ENCODE results near the gene IGF2R. TPM values are rescaled to one million over a fixed set of nuclear protein-coding genes. Genes with fewer than 3 reads are reported as not detected.
"Not testable (repeated sequence)": the region's sequence is repeated elsewhere in the genome, so short reads cannot be mapped to it uniquely, and the experiment has no call there.

The IGF2R gene
- polyA plus RNA-seq, 1 donor = 81.5 TPM

GRCh38 chr6:160092176-160092575 is 123.3 kb downstream of the IGF2R start:
- WGBS (ENCODE audit: insufficient coverage, low lambda C conversion rate) = 100% methylated on average over 1 of the region's 6 CpGs
- Histone ChIP-seq H3K36me3 (ENCODE audit: control insufficient read depth, insufficient read depth, low read length) (peaks cover 81% of the 10 kb centered on the region), H3K4me1 (ENCODE audit: control insufficient read depth, insufficient read depth, low read length) (peaks cover 30% of the 10 kb centered on the region)
- H3K4me3 ChIP-seq (ENCODE audit: low read length); H3K27me3 ChIP-seq (ENCODE audit: control insufficient read depth, insufficient read depth, low read length); H3K9me3 ChIP-seq (ENCODE audit: control insufficient read depth, low read depth, low read length); DNase-seq; H3K27ac ChIP-seq (ENCODE audit: low read length): not testable (repeated sequence)

GRCh38 chr6:160092602-160093001 is 123.7 kb downstream of the IGF2R start:
- Histone ChIP-seq H3K9me3 (ENCODE audit: control insufficient read depth, low read depth, low read length) (no peaks in the 10 kb centered on the region), H3K4me1 (ENCODE audit: control insufficient read depth, insufficient read depth, low read length) (peaks cover 30% of the 10 kb centered on the region), H3K27me3 (ENCODE audit: control insufficient read depth, insufficient read depth, low read length) (no peaks in the 10 kb centered on the region), H3K27ac (ENCODE audit: low read length) (no peak overlapping the region), H3K36me3 (ENCODE audit: control insufficient read depth, insufficient read depth, low read length) (peaks cover 83% of the 10 kb centered on the region), H3K4me3 (ENCODE audit: low read length) (no peak overlapping the region)
- WGBS (ENCODE audit: insufficient coverage, low lambda C conversion rate) = no CpG with 5 or more reads among the region's 10 CpGs
- DNase-seq = peak in 1 of 2 donors; percentile 47

- Histone ChIP-seq H3K27ac (ENCODE audit: low read length) (no peak overlapping the region), H3K36me3 (ENCODE audit: control insufficient read depth, insufficient read depth, low read length) (peaks cover 84% of the 10 kb centered on the region), H3K4me1 (ENCODE audit: control insufficient read depth, insufficient read depth, low read length) (peaks cover 30% of the 10 kb centered on the region), H3K27me3 (ENCODE audit: control insufficient read depth, insufficient read depth, low read length) (no peaks in the 10 kb centered on the region), H3K9me3 (ENCODE audit: control insufficient read depth, low read depth, low read length) (no peaks in the 10 kb centered on the region), H3K4me3 (ENCODE audit: low read length) (no peak overlapping the region)
- no CpG with 5 or more reads among the region's 7 CpGs for WGBS (ENCODE audit: insufficient coverage, low lambda C conversion rate)
- DNase-seq = no peak
These were observed 124.2 kb downstream of the IGF2R start for GRCh38 chr6:160093061-160093460.

GRCh38 chr6:160093946-160094345 is 125.1 kb downstream of the IGF2R start:
- 93% methylated on average over 4 of the region's 4 CpGs for WGBS (ENCODE audit: insufficient coverage, low lambda C conversion rate)
- DNase-seq = no peak
- peaks cover 84% of the 10 kb centered on the region for H3K36me3 ChIP-seq (ENCODE audit: control insufficient read depth, insufficient read depth, low read length)
- no peak overlapping the region for H3K4me3 ChIP-seq (ENCODE audit: low read length)
- no peak overlapping the region for H3K27ac ChIP-seq (ENCODE audit: low read length)
- H3K27me3 ChIP-seq (ENCODE audit: control insufficient read depth, insufficient read depth, low read length) = no peaks in the 10 kb centered on the region
- H3K9me3 ChIP-seq (ENCODE audit: control insufficient read depth, low read depth, low read length) = no peaks in the 10 kb centered on the region
- peaks cover 30% of the 10 kb centered on the region for H3K4me1 ChIP-seq (ENCODE audit: control insufficient read depth, insufficient read depth, low read length)

GRCh38 chr6:160095146-160095845 is 126.4 kb downstream of the IGF2R start:
- H3K27me3 ChIP-seq (ENCODE audit: control insufficient read depth, insufficient read depth, low read length) = no peaks in the 10 kb centered on the region
- peaks cover 71% of the 10 kb centered on the region for H3K36me3 ChIP-seq (ENCODE audit: control insufficient read depth, insufficient read depth, low read length)
- no peaks in the 10 kb centered on the region for H3K9me3 ChIP-seq (ENCODE audit: control insufficient read depth, low read depth, low read length)
- H3K4me1 ChIP-seq (ENCODE audit: control insufficient read depth, insufficient read depth, low read length) = peaks cover 19% of the 10 kb centered on the region
- H3K4me3 ChIP-seq (ENCODE audit: low read length) = no peak overlapping the region
- no CpG with 5 or more reads among the region's 8 CpGs for WGBS (ENCODE audit: insufficient coverage, low lambda C conversion rate)
- DNase-seq = no peak
- H3K27ac ChIP-seq (ENCODE audit: low read length) = no peak overlapping the region

- no CpG with 5 or more reads among the region's 23 CpGs for WGBS (ENCODE audit: insufficient coverage, low lambda C conversion rate)
- H3K36me3 ChIP-seq (ENCODE audit: control insufficient read depth, insufficient read depth, low read length) = peaks cover 73% of the 10 kb centered on the region
These were observed 132.7 kb downstream of the IGF2R start for GRCh38 chr6:160101277-160102205.

GRCh38 chr6:160102399-160102798 is 133.5 kb downstream of the IGF2R start:
- no peak for DNase-seq
- WGBS (ENCODE audit: insufficient coverage, low lambda C conversion rate) = 100% methylated on average over 2 of the region's 16 CpGs

More at GRCh38 chr6:160101277-160102205, 132.7 kb downstream of the IGF2R start:
- no peaks in the 10 kb centered on the region for H3K27me3 ChIP-seq (ENCODE audit: control insufficient read depth, insufficient read depth, low read length)
- no peaks in the 10 kb centered on the region for H3K9me3 ChIP-seq (ENCODE audit: control insufficient read depth, low read depth, low read length)
- peak in 1 of 2 donors; percentile 31 for DNase-seq
- H3K4me3 ChIP-seq (ENCODE audit: low read length) = no peak overlapping the region
- H3K27ac ChIP-seq (ENCODE audit: low read length) = no peak overlapping the region
- H3K4me1 ChIP-seq (ENCODE audit: control insufficient read depth, insufficient read depth, low read length) = no peaks in the 10 kb centered on the region

GRCh38 chr6:160102956-160103824 is 134.3 kb downstream of the IGF2R start:
- no peaks in the 10 kb centered on the region for H3K4me1 ChIP-seq (ENCODE audit: control insufficient read depth, insufficient read depth, low read length)
- peaks cover 69% of the 10 kb centered on the region for H3K36me3 ChIP-seq (ENCODE audit: control insufficient read depth, insufficient read depth, low read length)
- peak in 1 of 2 donors; percentile 26 for DNase-seq

More at GRCh38 chr6:160102399-160102798, 133.5 kb downstream of the IGF2R start:
- H3K27ac ChIP-seq (ENCODE audit: low read length) = no peak overlapping the region
- no peaks in the 10 kb centered on the region for H3K9me3 ChIP-seq (ENCODE audit: control insufficient read depth, low read depth, low read length)
- H3K4me3 ChIP-seq (ENCODE audit: low read length) = no peak overlapping the region
- peaks cover 71% of the 10 kb centered on the region for H3K36me3 ChIP-seq (ENCODE audit: control insufficient read depth, insufficient read depth, low read length)
- H3K4me1 ChIP-seq (ENCODE audit: control insufficient read depth, insufficient read depth, low read length) = no peaks in the 10 kb centered on the region
- H3K27me3 ChIP-seq (ENCODE audit: control insufficient read depth, insufficient read depth, low read length) = no peaks in the 10 kb centered on the region

GRCh38 chr6:160103825-160104100 is 134.9 kb downstream of the IGF2R start:
- WGBS (ENCODE audit: insufficient coverage, low lambda C conversion rate) = 79% methylated on average over 2 of the region's 7 CpGs
- Histone ChIP-seq H3K4me1 (ENCODE audit: control insufficient read depth, insufficient read depth, low read length) (no peaks in the 10 kb centered on the region), H3K27me3 (ENCODE audit: control insufficient read depth, insufficient read depth, low read length) (no peaks in the 10 kb centered on the region), H3K9me3 (ENCODE audit: control insufficient read depth, low read depth, low read length) (no peaks in the 10 kb centered on the region), H3K36me3 (ENCODE audit: control insufficient read depth, insufficient read depth, low read length) (peaks cover 66% of the 10 kb centered on the region), H3K27ac (ENCODE audit: low read length) (no peak overlapping the region), H3K4me3 (ENCODE audit: low read length) (no peak overlapping the region)
- DNase-seq = no peak

More at GRCh38 chr6:160102956-160103824, 134.3 kb downstream of the IGF2R start:
- Histone ChIP-seq H3K27ac (ENCODE audit: low read length) (no peak overlapping the region), H3K27me3 (ENCODE audit: control insufficient read depth, insufficient read depth, low read length) (no peaks in the 10 kb centered on the region), H3K4me3 (ENCODE audit: low read length) (no peak overlapping the region), H3K9me3 (ENCODE audit: control insufficient read depth, low read depth, low read length) (no peaks in the 10 kb centered on the region)
- WGBS (ENCODE audit: insufficient coverage, low lambda C conversion rate) = no CpG with 5 or more reads among the region's 14 CpGs
